Heart left ventricle (tissue), 16 donors: Measurements from ENCODE around the gene ABCC4. TPM values are rescaled to one million over a fixed set of nuclear protein-coding genes. Genes with fewer than 3 reads are reported as not detected.
"Not testable (repeated sequence)": the region's sequence is repeated elsewhere in the genome, so short reads cannot be mapped to it uniquely, and the experiment has no call there.

ENCODE experiments used
- ATAC-seq, 4 donors: fragments of 200-7000 bp; cut with Tn5 transposase; one replicate each; pipeline ENCODE4 v1.9.1; 2020 to 2022; ENCODE audit warnings: moderate library complexity in 4 of 4, mild to moderate bottlenecking in 3 of 4, moderate number of reproducible peaks in 1 of 4
- DNase-seq, 5 donors: peaks; one replicate each; pipeline ENCODE4 v3.0.0-alpha.2; 2020
- H3K27ac ChIP-seq, 12 donors: fragments of 200-600 bp; sonication (generic) in 4 of 12; one replicate each; pipeline versions ENCODE4 v1.5.0 to v1.8.0; 2016 to 2022; ENCODE audit warnings: mild to moderate bottlenecking in 2 of 12
- H3K27me3 ChIP-seq, 9 donors: fragments of 200-600 bp; sonication (generic) in 2 of 9; one replicate each; pipeline versions ENCODE4 v1.5.1 to v1.8.0; 2016 to 2022; ENCODE audit warnings: mild to moderate bottlenecking in 3 of 9
- H3K36me3 ChIP-seq, 9 donors: fragments of 200-600 bp; sonication (generic) in 2 of 9; one replicate each; pipeline versions ENCODE4 v1.5.0 to v1.8.0; 2018 to 2022; ENCODE audit warnings: mild to moderate bottlenecking in 2 of 9
- H3K4me1 ChIP-seq, 12 donors: fragments of 200-600 bp; sonication (generic) in 4 of 12; one replicate each; pipeline versions ENCODE4 v1.5.0 to v1.8.0; 2016 to 2022; ENCODE audit warnings: mild to moderate bottlenecking in 3 of 12
- H3K4me3 ChIP-seq, 12 donors: fragments of 200-600 bp; sonication (generic) in 4 of 12; one replicate each; pipeline versions ENCODE4 v1.5.0 to v1.8.0; 2017 to 2022; ENCODE audit warnings: mild to moderate bottlenecking in 9 of 12, moderate library complexity in 4 of 12
- H3K9me3 ChIP-seq, 12 donors: fragments of 200-600 bp; sonication (generic) in 4 of 12; one replicate each; pipeline versions ENCODE4 v1.5.0 to v1.8.0; 2016 to 2022; ENCODE audit warnings: mild to moderate bottlenecking in 1 of 12
- CTCF ChIP-seq, 12 donors: fragments of 200-600 bp; sonication (generic) in 4 of 12; IDR thresholded peaks; one replicate each; pipeline versions ENCODE4 v1.5.0 to v1.8.0; 2018 to 2022; ENCODE audit warnings: antibody characterized with exemption in 12 of 12, mild to moderate bottlenecking in 5 of 12
- POLR2A ChIP-seq, 2 donors: fragments of 450-650 bp; IDR thresholded peaks; one replicate each; pipeline ENCODE4 v1.6.1; 2017; ENCODE audit warnings: antibody characterized with exemption in 2 of 2, mild to moderate bottlenecking in 2 of 2, moderate library complexity in 2 of 2
- WGBS, 4 donors: extraction: QIAGEN DNeasy Blood & Tissue Kit in 2 of 4; methylation state at CpG; one replicate each; pipeline versions ENCODE4 v1.1.5 to v1.1.7; 2013 to 2018; 5-methylcytosine and 5-hydroxymethylcytosine counted together
- intact Hi-C, 10 donors: fragments of 100-400 bp; cut with DNase I; formaldehyde crosslinking; loops; one replicate each; pipeline versions ENCODE4 v1.11.1 to v1.14.2; 2022
- polyA plus RNA-seq, 2 donors: library from polyadenylated mRNA; stranded (reverse); fragments of 200-250 nt; gene quantifications; one replicate each; pipeline ENCODE4 v1.2.3, GENCODE V29; 2013
- total RNA-seq, 9 donors: library from RNA; depleted of rRNA in 2 of 9; stranded (reverse); fragments of >200 nt in 2 of 9; fragmentation: NEBNext Ultra II Directional in 3 of 9; extraction: Animal tissue kit (Norgen Biotek cat#: 25700) in 3 of 9; gene quantifications; one replicate each; pipeline versions ENCODE4 v1.1.0 to v1.2.4, GENCODE V29; 2016 to 2023
- donor health status: ischemic (EF 13 %, LVEDD 7.1; RV severe dilation, severe dysfunction).
- donor health status: healthy with polysubstance abuse.
- donor health status: DM: no; HTN: yes; CAD: no.
- donor health status: DM: no; HTN: no; CAD: no.
- donor health status: ischemic (EF 25% LVEDD 6.9; RV normal size, moderate dysfunction).
- donor health status: ischemic (EF 25% LVEDD 5.7; RV mildly dilated, moderate dysfunction).
- donor health status: healthy.
- donor health status: DM: yes; HTN: yes; CAD: no.
- donor health status: ischemic (EF 35%, LVEDD 5.7; RV mildly dilated, moderate dysfunction).
- donor health status: nonischemic (EF 11% LVEDD 7.7; RV severe dilation, severe dysfunction).
- donor health status: DM: yes; HTN: yes; CAD: no.
- donor health status: PGD.
- donor health status: ischemic (EF 29% LVEDD 5.4; RV normal size, mild dysfunction).
- donor health status: nonischemic (EF 23%, LVEDD 6.1; RV moderate dilation, normal function).

The ABCC4 gene
- total and polyA plus RNA-seq, 11 donors: 0.69 to 9.0 (median 5.3) TPM

- 36 to 39% (median 38%) methylated on average over 4 of the region's 4 CpGs for WGBS, 4 donors
- ATAC-seq: peak in 3 of 4 donors; percentile 54 to 73 (median 68)
Observed at GRCh38 chr13:95296326-95296925, 4.8 kb downstream of the ABCC4 start.

GRCh38 chr13:95295026-95295425 lies 6.2 kb downstream of the ABCC4 start:
- TF ChIP-seq POLR2A (IDR thresholded peaks at IDR 0.05) (no peak), CTCF (IDR thresholded peaks at IDR 0.05) (no peak)
- Histone ChIP-seq H3K36me3 (no peaks in the 10 kb centered on the region), H3K27me3 (no peaks in the 10 kb centered on the region), H3K9me3 (no peaks in the 10 kb centered on the region), H3K4me3 (no peak overlapping the region), H3K27ac (no peak overlapping the region), H3K4me1 (peaks cover 0 to 19% (median 4%) of the 10 kb centered on the region in 12 donors)
- ATAC-seq (no peak), DNase-seq (no peak)
- WGBS, 4 donors: 92 to 97% (median 96%) methylated on average over 8 of the region's 8 CpGs
- intact Hi-C loops: loop anchor here in 7 of 10 donors (5.0 to 10.0 kb wide), 4 partner anchors 87 to 107 kb away; no protein-coding TSS in a partner anchor

More at GRCh38 chr13:95296326-95296925, 4.8 kb downstream of the ABCC4 start:
- Histone ChIP-seq H3K4me3 (no peak overlapping the region), H3K27me3 (no peaks in the 10 kb centered on the region), H3K27ac (no peak overlapping the region), H3K9me3 (no peaks in the 10 kb centered on the region), H3K4me1 (peaks cover 0 to 29% (median 7%) of the 10 kb centered on the region in 12 donors), H3K36me3 (no peaks in the 10 kb centered on the region)
- DNase-seq: peak in 4 of 5 donors; percentile 28 to 41 (median 34)
- intact Hi-C loops: loop anchor here in 8 of 10 donors (2.0 to 10.0 kb wide), 5 partner anchors 84 to 106 kb away; no protein-coding TSS in a partner anchor
- TF ChIP-seq POLR2A (IDR thresholded peaks at IDR 0.05) (no peak), CTCF (IDR thresholded peaks at IDR 0.05) (peak; percentile 45 to 72 (median 59))

- 93 to 98% (median 97%) methylated on average over 9 of the region's 9 CpGs for WGBS, 4 donors
- no peaks in the 10 kb centered on the region for H3K36me3 ChIP-seq
- DNase-seq (no peak), ATAC-seq (no peak)
- no peaks in the 10 kb centered on the region for H3K27me3 ChIP-seq
- no peaks in the 10 kb centered on the region for H3K9me3 ChIP-seq
- H3K4me3 ChIP-seq: no peak overlapping the region
- intact Hi-C loops: loop anchor here in 3 of 10 donors (10.0 kb wide), 1 partner anchor 98 kb away; no protein-coding TSS in a partner anchor
- no peak for TF ChIP-seq POLR2A (IDR thresholded peaks at IDR 0.05)
- no peak for TF ChIP-seq CTCF (IDR thresholded peaks at IDR 0.05)
- H3K27ac ChIP-seq: no peak overlapping the region
- H3K4me1 ChIP-seq: peaks cover 0 to 20% (median under 1%) of the 10 kb centered on the region in 12 donors
Observed at GRCh38 chr13:95292622-95293021, 8.6 kb downstream of the ABCC4 start.

GRCh38 chr13:95289901-95290300 lies 11.3 kb downstream of the ABCC4 start:
- H3K27me3 ChIP-seq, ATAC-seq, H3K9me3 ChIP-seq, DNase-seq, H3K36me3 ChIP-seq, H3K4me3 ChIP-seq, H3K27ac ChIP-seq: not testable (repeated sequence)
- peaks cover 0 to 32% (median 11%) of the 10 kb centered on the region in 12 donors for H3K4me1 ChIP-seq
- intact Hi-C loops: loop anchor here in 3 of 10 donors (10.0 kb wide), 1 partner anchor 95 kb away; no protein-coding TSS in a partner anchor
- 93 to 98% (median 95%) methylated on average over 4 of the region's 4 CpGs for WGBS, 4 donors
